Right kidney (tissue), 1 donor: ENCODE results near the gene TAPT1.
"Not testable (repeated sequence)": the region's sequence is repeated elsewhere in the genome, so short reads cannot be mapped to it uniquely, and the experiment has no call there.

Experiments used
- DNase-seq: peaks from one replicate; pipeline ENCODE4 v3.0.0-alpha.2; 2016

Gene TAPT1

DNA sequence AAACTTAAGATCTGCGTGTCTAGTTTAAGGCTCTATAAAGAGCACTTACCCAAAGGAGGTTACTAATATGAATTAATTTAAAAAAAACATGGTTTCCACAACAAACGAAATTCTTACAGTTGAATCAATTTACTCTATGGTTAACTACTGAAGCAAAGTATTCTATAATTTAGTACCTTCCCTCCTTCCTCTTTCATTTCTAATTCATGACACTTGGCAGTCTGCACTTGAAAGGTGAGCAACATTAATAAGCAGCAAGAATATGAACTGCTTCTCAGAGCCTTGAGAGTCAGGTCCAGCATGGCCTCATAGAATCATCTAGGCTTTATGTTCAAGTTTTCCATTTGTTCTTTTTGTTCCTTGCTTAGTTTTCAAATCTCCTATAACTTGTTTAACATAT lies 42.7 kb downstream of the TAPT1 start:
- no peak for DNase-seq

DNA sequence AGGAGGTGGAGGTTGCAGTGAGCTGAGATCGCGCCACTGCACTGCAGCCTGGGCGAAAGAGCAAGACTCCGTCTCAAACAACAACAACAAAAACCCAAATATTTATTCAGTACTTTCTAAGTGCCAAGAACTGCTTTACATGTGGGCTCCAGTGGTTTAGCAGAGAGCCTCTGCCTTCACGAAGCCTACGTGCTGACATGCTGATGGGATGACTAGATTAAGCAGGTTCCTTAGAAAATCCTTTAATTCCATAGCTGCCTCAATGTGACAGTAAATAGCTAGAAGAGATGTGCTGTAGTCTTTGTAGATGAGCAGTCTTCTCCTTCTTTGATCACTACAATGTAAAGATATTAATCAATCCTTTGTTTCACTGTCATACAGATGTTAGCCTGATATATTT lies 49.6 kb downstream of the TAPT1 start:
- no peak for DNase-seq

DNA sequence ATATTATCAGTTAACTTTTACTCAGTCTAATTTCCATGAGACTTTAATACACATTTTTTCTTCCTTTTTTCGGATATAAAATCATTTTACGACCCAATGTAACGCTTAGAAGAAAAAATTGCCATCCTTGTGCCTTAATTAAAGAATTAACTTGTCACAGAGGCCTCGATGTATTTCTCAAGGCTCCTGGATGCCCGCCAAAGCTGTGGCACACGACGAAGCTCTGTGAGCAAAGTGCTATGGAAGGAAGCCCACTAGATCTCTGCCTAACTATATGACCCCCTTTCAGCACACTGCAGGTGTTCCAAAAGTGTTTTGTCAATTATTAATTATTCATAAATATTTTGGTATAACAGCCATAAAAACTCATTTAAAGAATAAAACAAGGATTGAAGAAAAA lies 54.4 kb downstream of the TAPT1 start:
- DNase-seq, result no peak

DNA sequence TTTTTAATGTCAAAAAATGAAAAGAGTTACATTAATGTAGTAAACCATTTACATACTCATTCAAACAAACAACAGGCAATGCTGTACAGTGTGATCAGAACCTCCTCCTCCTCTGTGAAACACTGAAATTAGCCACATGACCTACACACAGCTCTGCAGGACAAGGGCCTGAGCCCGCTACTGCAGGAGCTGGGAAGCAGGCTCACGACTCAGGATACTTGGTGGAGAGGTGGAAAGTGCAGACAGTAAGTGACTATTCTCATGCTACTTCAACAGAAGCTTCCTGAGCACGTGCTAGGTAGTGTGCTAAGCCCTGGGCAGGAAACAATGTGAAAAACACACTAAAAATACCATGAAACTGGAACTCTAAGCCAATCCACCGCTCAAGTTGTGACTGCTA lies 56.8 kb downstream of the TAPT1 start:
- no peak for DNase-seq

DNA sequence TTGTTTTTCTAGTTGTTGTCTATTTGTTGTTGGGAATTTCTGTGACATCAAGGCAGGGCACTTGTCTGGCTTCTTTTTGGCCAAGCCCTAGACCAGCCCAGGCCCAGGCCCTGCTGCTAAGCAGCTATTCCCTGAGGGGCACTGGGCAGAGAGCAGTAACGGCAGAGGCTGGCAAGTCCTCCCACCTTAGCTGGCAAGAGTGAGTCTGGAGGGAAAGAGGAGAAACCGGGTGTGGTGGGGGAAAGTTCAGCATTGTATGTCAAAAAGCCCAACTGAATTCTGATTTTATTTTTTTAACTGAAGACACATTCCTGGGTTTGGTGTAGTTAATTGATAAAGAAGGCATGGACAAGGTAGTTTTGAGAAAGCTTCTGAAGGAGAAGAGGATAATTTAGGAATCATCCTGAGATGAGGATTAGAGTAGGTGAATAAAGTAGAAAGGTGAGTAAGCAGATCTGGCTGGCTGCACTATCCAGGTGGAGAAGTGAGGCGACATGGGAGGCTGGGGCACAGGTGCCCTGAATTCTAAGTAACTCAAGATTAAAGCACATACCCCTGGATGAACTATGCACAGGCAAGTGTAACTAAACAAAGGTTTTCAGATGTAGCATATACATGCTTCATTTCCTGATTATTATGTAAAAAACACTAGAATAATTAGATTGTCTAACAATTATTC lies 57.4 kb downstream of the TAPT1 start:
- no peak for DNase-seq

DNA sequence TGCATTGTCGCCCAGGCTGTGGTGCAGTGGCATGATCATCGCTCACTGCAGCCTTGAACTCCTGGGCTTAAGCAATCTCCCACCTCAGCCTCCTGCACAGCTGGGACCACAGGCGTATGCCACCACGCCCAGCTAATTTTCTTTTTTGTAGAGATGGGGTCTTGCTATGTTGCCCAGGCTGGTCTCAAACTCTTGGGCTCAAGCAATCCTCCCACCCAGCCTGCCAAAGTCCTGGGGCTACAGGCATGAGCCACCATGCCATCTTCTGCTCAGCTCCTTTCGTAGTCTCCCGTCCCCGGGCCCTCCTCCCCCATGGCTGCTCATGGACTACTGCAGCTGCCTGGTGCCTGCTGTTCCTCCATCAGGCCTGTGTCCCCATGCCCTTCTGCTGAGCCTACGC lies 58.1 kb downstream of the TAPT1 start:
- DNase-seq, result no peak

DNA sequence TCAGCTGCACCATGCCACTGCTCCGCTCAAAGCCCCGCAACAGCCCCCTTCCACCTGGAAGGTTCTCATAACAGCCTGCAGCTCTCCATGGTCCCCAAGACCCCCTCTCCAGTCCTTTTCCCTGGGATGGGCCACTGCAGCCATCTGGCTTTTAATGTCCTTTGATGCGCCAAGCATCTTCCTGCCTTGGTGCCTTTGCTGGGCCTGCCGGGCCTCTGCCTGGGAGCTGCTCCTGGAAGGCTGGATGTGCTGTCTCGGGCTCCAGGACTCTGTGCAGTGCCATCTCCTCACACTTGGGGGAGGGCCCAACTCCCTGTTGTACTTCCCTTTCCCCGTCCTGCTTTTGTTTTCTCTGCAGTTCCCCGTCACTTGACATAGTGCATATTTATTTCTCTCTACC lies 60.3 kb downstream of the TAPT1 start:
- no peak for DNase-seq

DNA sequence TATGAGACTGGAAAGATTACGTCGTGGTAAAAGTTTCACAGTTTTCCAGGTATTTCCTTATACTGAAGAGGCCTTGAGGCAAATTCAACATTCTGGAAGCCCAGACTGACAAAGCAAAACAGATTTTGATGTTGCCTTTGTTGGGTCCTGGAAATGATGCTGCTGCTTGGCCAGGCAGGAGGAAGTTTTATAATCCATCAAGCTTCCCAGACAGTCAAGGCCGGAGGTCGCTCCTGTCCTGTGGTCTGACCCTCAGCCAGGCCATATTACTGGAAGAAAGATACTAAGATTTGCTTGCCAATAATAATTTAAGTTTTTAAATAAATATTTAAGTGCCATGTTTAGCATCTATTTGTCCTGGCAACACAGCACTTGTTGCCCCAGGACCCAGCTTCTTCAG lies 63.4 kb downstream of the TAPT1 start:
- DNase-seq, result no peak

DNA sequence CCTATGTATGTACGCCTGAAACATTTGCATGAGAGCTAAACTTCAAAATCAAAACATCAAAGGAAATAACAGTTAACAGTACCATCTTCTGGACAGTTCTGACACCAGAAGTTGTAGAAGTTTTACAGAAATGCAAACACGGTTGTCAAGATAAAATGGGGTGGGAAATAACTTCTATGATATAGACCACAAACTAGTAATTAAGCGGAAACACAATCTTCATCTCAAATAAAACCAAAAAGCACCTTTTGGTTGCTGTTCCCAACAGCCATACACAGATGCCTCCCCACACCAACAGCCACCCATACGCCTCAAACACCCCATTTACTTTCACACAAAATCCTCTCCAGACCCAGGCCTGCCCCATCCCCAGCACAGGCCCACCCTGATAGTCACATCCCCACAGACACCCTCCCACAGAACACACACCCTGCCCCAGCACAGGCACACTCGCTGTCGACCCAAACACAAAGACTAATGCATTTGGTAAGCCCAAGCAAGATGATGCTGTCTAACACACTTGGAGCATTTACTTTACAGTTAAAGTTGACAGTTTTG lies 64.3 kb downstream of the TAPT1 start:
- no peak for DNase-seq

DNA sequence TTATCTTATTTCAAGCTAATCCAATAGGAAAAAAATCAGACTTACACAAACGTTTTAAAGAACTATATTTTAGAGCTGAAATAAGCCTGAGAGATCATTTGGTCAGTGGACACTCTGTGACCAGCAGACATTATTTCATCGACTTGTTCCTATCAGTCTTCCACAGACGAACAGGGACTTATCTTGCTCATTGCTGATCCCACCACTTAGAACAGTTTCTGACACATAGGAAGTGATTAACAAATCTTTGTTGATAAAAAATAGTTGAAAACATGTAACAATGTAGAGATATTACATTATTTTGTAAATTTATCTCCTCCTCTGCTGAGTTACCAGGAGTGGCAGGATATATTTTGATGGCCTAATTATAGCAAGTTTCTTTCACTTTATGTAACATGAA lies 65.8 kb downstream of the TAPT1 start:
- DNase-seq, result no peak

DNA sequence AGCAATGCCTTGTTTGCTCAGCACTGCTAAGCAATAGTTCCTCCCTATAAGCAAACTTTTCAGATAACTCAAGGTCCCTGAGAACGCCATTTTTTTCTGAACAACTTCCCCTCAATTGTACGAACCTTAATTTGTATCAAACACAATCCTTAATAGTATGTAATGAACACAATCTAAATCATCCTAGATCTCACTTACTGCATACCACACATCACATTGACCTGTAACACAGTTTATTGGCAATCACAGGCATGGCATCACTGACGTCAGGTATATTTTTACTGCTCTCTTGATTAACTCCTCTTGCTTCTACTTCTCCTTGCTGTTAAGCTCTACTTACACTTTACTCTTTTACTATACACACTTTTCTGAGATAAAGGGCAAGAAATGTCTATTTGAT lies 67.0 kb downstream of the TAPT1 start:
- no peak for DNase-seq

DNA sequence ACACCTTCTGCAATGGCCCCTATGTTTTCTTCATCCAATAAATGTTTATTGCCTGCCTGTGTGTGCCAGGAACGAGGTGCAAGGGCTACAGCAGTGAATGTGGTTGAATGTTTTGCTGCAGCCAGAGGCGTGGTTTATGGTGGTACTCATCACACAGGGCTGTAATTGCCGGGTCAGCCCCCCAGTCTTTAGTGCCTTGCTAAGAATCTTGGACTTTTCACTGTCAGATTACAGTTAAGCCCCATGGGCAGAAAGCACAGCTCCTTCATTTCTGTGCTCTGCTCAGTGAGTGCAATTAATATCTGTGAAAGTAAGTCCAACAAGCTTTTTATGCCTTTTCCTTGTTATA lies 67.8 kb downstream of the TAPT1 start:
- no peak for DNase-seq

DNA sequence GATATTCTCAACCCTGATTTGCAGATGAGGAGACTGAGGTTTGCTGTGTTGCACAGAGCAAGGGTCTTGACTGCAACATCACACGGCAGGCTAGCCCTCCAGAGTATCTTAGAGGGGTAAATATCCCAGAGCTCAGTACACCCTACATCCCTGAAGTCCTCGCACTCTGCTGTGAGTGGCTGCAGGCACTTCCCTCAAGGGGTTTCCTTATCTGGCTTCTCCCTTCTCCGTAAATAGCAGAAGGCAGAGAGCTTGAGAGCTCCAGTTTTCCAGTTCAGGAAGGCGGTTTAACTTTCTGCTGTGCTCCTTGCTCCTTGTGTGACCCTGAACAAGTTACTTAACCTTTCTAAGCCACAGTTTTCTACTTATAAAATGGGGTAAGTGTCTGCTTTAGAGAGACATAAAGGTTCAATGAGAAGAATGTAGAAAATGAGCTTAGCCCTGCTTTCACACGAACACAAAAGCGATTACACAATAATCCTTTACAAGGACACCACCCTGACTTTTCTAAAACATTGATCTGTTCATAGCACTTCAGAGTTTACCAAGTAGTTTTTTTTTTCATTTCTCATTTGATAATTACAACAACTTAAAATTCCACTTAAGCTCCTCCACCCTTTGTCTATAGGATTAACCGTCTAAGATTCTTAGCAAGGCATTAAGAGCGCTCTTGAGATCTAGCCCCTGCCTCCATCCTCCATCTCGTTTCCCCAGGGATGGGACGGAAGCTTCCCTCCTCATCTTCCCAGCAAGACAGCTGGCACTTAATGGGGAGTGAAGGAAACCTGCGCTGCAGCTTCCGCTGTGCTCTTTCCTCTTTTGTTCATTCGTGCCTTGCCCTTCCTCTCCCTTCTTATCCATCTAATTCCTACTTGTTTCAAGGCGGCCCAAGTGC lies 68.4 kb downstream of the TAPT1 start:
- no peak for DNase-seq

DNA sequence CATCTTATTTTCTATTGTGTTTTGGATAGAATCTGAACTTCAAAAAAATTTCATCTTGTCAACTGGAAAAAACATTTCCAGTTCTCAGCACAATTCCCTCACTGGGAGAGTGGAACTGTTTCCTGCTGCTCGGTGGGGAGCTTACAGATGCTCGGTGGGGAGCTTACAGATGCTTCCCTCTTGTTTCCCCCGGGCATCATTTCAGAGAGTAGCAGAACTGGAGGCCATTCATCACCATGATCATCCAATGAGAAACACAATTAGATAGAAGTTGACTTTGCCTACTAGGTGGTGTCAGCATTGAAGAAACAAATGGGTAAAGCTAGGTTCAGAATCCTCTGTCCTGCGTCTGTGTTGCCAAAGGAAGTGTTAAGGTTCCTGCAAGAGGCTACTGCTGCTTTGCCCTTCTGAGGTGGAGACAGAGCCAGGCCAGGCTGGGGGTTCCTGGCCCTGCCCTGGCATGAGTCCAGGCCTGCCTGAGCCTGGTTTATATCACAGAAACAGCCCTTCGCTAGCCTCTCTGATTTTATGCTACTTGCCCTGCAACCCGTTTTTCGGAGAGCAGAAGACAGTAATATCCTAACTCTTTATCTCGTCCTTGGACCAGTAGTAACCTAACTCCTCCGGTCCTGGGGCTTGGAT lies 70.6 kb downstream of the TAPT1 start:
- no peak for DNase-seq

DNA sequence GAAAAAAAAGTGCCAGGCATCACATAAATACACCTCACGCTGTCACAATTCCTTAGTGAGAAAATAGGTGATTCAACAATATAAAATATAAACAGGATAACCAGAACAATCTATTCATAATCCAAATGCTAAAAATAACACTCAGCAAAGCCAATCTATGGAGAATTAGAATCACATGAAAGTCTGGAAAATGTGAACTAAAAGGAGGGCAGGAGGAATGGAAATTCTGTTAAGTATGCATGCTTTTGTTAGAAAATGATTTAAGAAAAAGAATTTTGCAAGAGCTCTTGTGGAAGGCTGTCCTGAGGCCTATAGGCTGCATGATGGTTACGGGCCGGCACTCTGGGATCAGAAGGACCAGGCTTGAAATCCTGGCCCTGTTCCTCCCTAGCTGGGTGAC lies 71.8 kb downstream of the TAPT1 start:
- DNase-seq, result no peak

DNA sequence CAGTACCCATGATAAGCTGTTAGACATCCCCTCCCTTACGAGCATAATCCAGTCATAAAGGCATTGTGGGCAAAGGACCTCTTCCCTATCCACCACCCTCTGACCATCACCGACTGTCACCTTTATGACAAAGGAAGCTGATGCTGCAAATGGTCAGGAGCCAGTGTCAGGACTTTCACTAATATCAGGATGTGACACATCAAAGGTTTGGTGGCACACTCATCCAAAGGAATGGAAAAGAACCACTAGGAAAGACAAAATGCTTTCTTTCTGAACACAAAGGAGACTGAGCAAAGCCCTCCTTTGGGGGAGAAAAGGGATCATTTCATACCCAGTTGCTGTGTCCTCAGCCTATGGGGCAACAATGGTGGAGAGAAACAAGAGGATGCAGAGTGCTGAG lies 75.6 kb downstream of the TAPT1 start:
- DNase-seq, result no peak

DNA sequence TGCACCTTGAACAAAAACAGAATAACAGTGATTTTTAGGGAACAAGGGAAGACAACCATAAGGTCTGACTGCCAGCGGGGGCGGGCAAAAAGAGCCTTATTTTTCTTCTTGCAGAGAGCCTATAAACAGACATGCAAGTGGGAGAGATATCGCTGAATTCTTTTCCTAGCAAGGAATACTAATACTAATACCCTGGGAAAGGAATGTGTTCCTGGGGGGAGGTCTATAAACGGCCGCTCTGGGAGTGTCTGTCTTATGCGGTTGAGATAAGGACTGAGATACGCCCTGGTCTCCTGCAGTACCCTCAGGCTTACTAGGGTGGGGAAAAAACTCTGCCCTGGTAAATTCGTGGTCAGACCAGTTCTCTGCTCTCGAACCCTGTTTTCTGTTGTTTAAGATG lies 81.4 kb downstream of the TAPT1 start:
- not testable (repeated sequence) for DNase-seq

DNA sequence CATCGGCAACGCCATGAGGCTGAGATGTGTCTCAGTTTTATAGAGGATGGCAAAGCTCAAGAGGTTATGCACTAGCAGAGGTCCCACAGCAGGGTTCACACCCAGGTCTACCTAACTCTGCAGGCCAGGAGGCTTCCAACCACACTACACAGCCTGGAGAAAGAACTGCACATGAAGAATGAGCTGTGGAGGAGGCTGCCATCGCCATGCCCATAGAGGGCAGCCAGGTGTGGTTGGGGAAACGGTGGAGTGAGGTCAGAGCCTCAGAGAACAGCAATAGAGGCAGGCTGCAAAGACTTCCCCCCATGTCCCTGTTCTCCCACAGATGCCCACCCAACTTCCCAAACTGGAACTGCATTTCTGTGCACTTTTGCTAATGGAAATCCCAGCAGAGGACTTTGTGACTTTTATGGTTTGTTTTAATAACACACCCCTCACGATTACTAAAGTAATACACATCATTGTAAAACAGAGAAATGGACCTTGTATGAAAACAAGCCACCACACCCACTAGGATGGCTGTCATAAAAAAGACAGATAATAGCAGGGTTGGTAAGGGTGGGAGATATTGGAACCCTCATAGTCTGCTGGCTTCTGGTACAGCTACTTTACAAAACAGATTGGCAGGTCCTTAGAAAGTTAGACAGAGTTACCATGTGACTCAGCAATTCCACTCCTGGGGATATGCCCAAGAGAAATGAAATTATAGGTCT lies 83.5 kb downstream of the TAPT1 start:
- no peak for DNase-seq

DNA sequence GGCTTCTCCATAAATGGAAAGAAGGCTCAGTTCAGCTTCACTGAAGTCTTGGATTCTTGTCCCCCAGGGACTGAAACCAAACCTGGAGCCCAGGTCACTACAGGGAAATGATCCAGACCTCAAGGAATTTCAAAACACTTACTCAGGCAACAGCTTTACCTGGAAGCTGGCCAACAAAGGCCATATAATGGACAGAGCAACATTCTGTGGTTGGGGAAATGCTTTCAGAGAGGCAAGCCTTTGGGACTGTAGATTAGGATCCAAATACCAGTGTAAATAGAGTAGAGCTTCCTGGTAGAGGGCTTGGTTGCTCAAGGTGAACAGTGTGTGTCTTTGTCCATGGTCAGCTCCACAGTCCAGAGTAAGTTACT lies 85.4 kb downstream of the TAPT1 start:
- no peak for DNase-seq

DNA sequence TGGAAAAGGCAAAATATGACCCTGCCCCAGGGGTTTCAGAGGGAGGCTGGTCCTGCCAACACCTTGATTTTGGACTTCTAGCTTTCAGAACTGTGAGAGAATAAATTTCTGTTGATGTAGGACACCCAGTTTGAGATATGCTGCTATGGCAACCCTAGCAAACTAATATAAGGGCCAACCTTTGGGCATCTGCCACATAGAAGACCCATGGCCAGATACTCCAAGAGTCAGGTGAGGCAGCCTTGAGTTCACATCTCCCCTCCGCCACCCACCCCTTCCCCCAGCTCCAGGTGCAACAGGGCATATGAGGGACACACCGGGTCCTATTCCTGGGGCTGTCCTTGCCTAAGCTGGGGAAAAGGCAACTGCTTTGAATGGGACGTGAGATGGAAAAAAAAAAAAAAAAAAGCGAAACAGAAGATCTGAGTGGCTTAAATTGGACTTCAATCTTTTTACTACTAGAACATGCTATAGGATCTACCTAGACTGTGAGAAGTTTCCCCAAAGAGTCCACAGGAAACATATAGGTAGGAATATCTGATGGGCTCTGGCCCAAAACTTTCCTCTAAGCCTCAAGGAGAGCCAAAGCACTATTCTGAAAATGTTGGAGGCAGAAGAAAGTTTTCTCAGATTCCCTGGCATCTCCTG lies 85.9 kb downstream of the TAPT1 start:
- DNase-seq, result no peak

DNA sequence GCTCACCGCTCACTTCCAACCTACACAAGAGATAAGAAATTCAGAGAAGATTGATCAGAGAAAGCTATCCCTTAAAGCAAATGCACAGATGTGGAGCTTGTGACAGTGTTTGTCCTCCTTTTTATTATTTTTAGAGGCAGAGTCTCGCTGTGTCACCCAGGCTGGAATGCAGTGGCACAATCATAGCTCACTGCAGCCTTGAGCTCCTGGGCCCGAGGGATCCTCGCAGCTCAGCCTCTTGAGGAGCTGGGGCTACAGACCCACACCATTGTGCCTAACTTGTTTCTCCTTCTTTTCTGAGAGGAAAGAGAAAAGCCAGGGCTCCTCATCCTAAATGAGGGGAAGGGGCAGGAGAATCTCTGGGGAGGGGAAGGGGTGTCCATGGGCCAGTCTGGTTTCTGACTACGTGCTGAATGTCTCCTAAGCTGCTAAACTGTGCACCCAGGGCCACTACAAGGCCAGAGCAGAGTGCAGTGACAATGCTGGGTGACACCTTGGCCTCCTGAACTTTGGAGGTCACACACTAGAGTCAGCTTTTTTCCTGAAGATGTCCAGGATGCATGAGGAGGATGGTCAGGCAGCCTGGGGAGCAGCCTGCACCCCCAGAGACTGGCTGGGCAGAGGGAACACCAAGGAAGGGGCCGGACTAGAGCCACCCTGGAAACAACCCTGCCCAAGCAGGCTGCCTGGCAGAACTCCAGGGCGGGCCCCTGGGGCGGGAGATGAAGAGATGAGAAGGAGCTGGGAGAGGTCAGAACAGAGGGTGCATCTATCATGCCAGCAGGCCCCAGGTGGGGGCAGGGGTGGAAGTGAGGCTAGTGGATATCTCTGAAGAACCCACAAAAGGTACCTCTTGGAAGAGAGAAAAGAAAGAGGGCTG lies 87.0 kb downstream of the TAPT1 start:
- DNase-seq, result no peak
